H1 (cell line): Measurements from ENCODE around the gene PREX1. TPM values are rescaled to one million over a fixed set of nuclear protein-coding genes. Genes with fewer than 3 reads are reported as not detected.

ENCODE experiments used
- CTCF ChIA-PET: fragments of 300-600 bp; sonication (Branson Sonifier 250); formaldehyde crosslinking; loops from one replicate; lab custom pipeline; 2021; ENCODE audit not compliant: partially characterized antibody; lab: Charles Lee
- POLR2A ChIA-PET: fragments of 300-600 bp; sonication (Branson Sonifier 250); formaldehyde crosslinking; loops from one replicate; lab custom pipeline; 2021; ENCODE audit warnings: inconsistent platforms; ENCODE audit not compliant: partially characterized antibody; lab: Charles Lee
- DNase-seq, 2 experiments: peaks; one replicate each; pipeline versions ENCODE4 v3.0.0 to v3.0.0-alpha.2; 2010 to 2022; ENCODE audit warnings: low spot score in 2 of 2, low read depth in 1 of 2, mixed read lengths in 1 of 2
- FAIRE-seq: peaks from 2 replicates; lab custom pipeline; 2011; peaks lifted over from hg19 to GRCh38; lab: Jason Lieb, UNC
- H2AFZ ChIP-seq: 2 replicates; pipeline ENCODE4 v1.8.1; 2012; ENCODE audit warnings: low read length, inconsistent platforms
- H2AK5ac ChIP-seq: 2 replicates; pipeline ENCODE4 v1.6.1; 2013; ENCODE audit warnings: low read depth, low read length
- H2BK120ac ChIP-seq: replicated peaks from 2 replicates; pipeline ENCODE3; 2013; ENCODE audit warnings: low read depth, low read length, inconsistent platforms
- H2BK12ac ChIP-seq: 2 replicates; pipeline ENCODE4 v1.6.1; 2013; ENCODE audit warnings: low read depth, low read length
- H2BK15ac ChIP-seq: 2 replicates; pipeline ENCODE4 v1.6.1; 2013; ENCODE audit warnings: low read length
- H2BK20ac ChIP-seq: 2 replicates; pipeline ENCODE4 v1.6.1; 2013; ENCODE audit warnings: low read length
- H2BK5ac ChIP-seq: 2 replicates; pipeline ENCODE4 v1.6.1; 2013; ENCODE audit warnings: low read depth, low read length
- H3K14ac ChIP-seq: 2 replicates; pipeline ENCODE4 v1.6.1; 2013; ENCODE audit warnings: inconsistent platforms; ENCODE audit not compliant: insufficient read length
- H3K18ac ChIP-seq: 2 replicates; pipeline ENCODE4 v1.6.1; 2013; ENCODE audit warnings: low read length; ENCODE audit errors: extremely low read depth
- H3K23ac ChIP-seq: 2 replicates; pipeline ENCODE4 v1.6.1; 2013; ENCODE audit warnings: inconsistent platforms; ENCODE audit not compliant: insufficient read length
- H3K23me2 ChIP-seq: 2 replicates; pipeline ENCODE4 v1.6.1; 2013; ENCODE audit warnings: low read depth, low read length
- H3K27ac ChIP-seq: 2 replicates; pipeline ENCODE4 v1.6.1; 2011; ENCODE audit warnings: low read depth, low read length, inconsistent platforms
- H3K27me3 ChIP-seq, 4 experiments: replicated peaks in 1 of 4; 1 replicate in 1 of 4; 2 replicates in 3 of 4; pipeline versions ENCODE4 v1.6.1 to v1.8.1; 2011 to 2013; ENCODE audit warnings: low read length in 3 of 4, mild to moderate bottlenecking in 3 of 4, inconsistent platforms in 2 of 4, mixed read lengths in 2 of 4, moderate library complexity in 1 of 4; ENCODE audit not compliant: control insufficient read depth in 3 of 4, insufficient read depth in 3 of 4; ENCODE audit errors: extremely low read depth in 1 of 4
- H3K36me3 ChIP-seq, 4 experiments: 2 replicates each; pipeline versions ENCODE4 v1.6.1 to v1.8.1; 2011 to 2013; ENCODE audit warnings: mild to moderate bottlenecking in 4 of 4, low read length in 3 of 4, moderate library complexity in 2 of 4, control low read depth in 1 of 4, inconsistent platforms in 1 of 4; ENCODE audit not compliant: insufficient read depth in 4 of 4, control insufficient read depth in 2 of 4
- H3K4ac ChIP-seq: replicated peaks from 2 replicates; pipeline ENCODE3; 2013; ENCODE audit warnings: low read length, low read depth, mixed read lengths, inconsistent platforms; ENCODE audit not compliant: insufficient read length
- H3K4me1 ChIP-seq, 4 experiments: replicated peaks in 1 of 4; 1 replicate in 1 of 4; 2 replicates in 3 of 4; pipeline versions ENCODE4 v1.6.1 to v1.8.1; 2011 to 2013; ENCODE audit warnings: low read length in 3 of 4, inconsistent platforms in 2 of 4, mixed read lengths in 1 of 4; ENCODE audit not compliant: insufficient read depth in 4 of 4, control insufficient read depth in 3 of 4
- H3K4me2 ChIP-seq, 2 experiments: 2 replicates each; pipeline versions ENCODE4 v1.6.1 to v1.8.1; 2011 to 2013; ENCODE audit warnings: low read depth in 2 of 2, low read length in 2 of 2, control low read depth in 1 of 2, inconsistent platforms in 1 of 2, mild to moderate bottlenecking in 1 of 2; ENCODE audit not compliant: insufficient read depth in 1 of 2
- H3K4me3 ChIP-seq, 4 experiments: fragments of 200-600, 300-600 bp in 1 of 4; sonication (generic), shearing (Covaris generic), sonication (Bioruptor Twin) in 1 of 4; 2 replicates each; pipeline versions ENCODE4 v1.5.1 to v1.8.1; 2011 to 2016; ENCODE audit warnings: low read length in 4 of 4, low read depth in 3 of 4, control low read depth in 2 of 4, inconsistent platforms in 2 of 4, mild to moderate bottlenecking in 2 of 4, mixed read lengths in 1 of 4, moderate library complexity in 1 of 4; ENCODE audit not compliant: insufficient read depth in 2 of 4; ENCODE audit errors: extremely low read depth in 1 of 4
- H3K56ac ChIP-seq: replicated peaks from 2 replicates; pipeline ENCODE3; 2013; ENCODE audit warnings: low read depth, mild to moderate bottlenecking, mixed read lengths, low read length, inconsistent platforms; ENCODE audit not compliant: insufficient read length
- H3K79me1 ChIP-seq: 2 replicates; pipeline ENCODE4 v1.6.1; 2013; ENCODE audit warnings: low read depth, low read length, control low read depth
- H3K79me2 ChIP-seq, 2 experiments: 2 replicates each; pipeline versions ENCODE4 v1.6.1 to v1.8.1; 2012 to 2013; ENCODE audit warnings: low read length in 2 of 2, mild to moderate bottlenecking in 2 of 2, inconsistent platforms in 1 of 2; ENCODE audit not compliant: insufficient read depth in 2 of 2, control insufficient read depth in 1 of 2
- H3K9ac ChIP-seq, 4 experiments: replicated peaks in 1 of 4; 1 replicate in 1 of 4; 2 replicates in 3 of 4; pipeline versions ENCODE4 v1.6.1 to v1.8.1; 2011 to 2013; ENCODE audit warnings: low read depth in 3 of 4, low read length in 3 of 4, control low read depth in 2 of 4, mild to moderate bottlenecking in 2 of 4, moderate library complexity in 2 of 4, inconsistent platforms in 1 of 4; ENCODE audit errors: extremely low read depth in 1 of 4
- H3K9me3 ChIP-seq, 2 experiments: 2 replicates each; pipeline versions ENCODE4 v1.6.1 to v1.8.1; 2012 to 2013; ENCODE audit warnings: mild to moderate bottlenecking in 2 of 2, moderate library complexity in 2 of 2, control low read depth in 1 of 2, inconsistent platforms in 1 of 2, low read depth in 1 of 2, low read length in 1 of 2, mixed read lengths in 1 of 2; ENCODE audit not compliant: insufficient read depth in 2 of 2
- H4K20me1 ChIP-seq, 2 experiments: replicated peaks in 1 of 2; 2 replicates each; pipeline versions ENCODE3 to v1.8.1; 2011 to 2013; ENCODE audit warnings: inconsistent platforms in 2 of 2, low read length in 2 of 2, mild to moderate bottlenecking in 1 of 2; ENCODE audit not compliant: insufficient read depth in 2 of 2, control insufficient read depth in 1 of 2
- H4K5ac ChIP-seq: 2 replicates; pipeline ENCODE4 v1.6.1; 2013; ENCODE audit warnings: low read length, low read depth, mixed read lengths, inconsistent platforms; ENCODE audit not compliant: insufficient read length
- H4K8ac ChIP-seq: 2 replicates; pipeline ENCODE4 v1.8.0; 2013; ENCODE audit warnings: mild to moderate bottlenecking, moderate library complexity, low read length, inconsistent platforms; ENCODE audit not compliant: insufficient read depth; ENCODE audit errors: extremely low read depth
- H4K91ac ChIP-seq: replicated peaks from 2 replicates; pipeline ENCODE3; 2013; ENCODE audit warnings: low read length, mixed read lengths, inconsistent platforms; ENCODE audit not compliant: insufficient read length
- ASH2L ChIP-seq: fragments of 200-600, 300-600 bp; sonication (generic); IDR thresholded peaks from one replicate; pipeline ENCODE4 v1.7.1; 2017; ENCODE audit warnings: low read length
- KDM1A ChIP-seq: fragments of 200-600, 300-600 bp; sonication (generic); IDR thresholded peaks from 2 replicates; pipeline ENCODE4 v1.7.1; 2016; ENCODE audit warnings: mild to moderate bottlenecking, low read length, borderline replicate concordance
- KDM4A ChIP-seq: IDR thresholded peaks from one replicate; pipeline ENCODE4 v1.7.1; 2012; ENCODE audit warnings: low read depth, mild to moderate bottlenecking, moderate library complexity, low read length, inconsistent platforms; ENCODE audit not compliant: severe bottlenecking
- MAX ChIP-seq: IDR thresholded peaks from 2 replicates; pipeline ENCODE4 v1.6.1; 2012; ENCODE audit warnings: inconsistent platforms
- PHF8 ChIP-seq: fragments of 200-600 bp; sonication (generic); conservative IDR thresholded peaks from 2 replicates; pipeline ENCODE4 v1.7.1; 2012; ENCODE audit warnings: low read depth, mild to moderate bottlenecking, inconsistent platforms, low read length, moderate library complexity
- SP1 ChIP-seq: IDR thresholded peaks from 2 replicates; pipeline ENCODE4 v1.6.1; 2011; ENCODE audit warnings: low read depth, low read length
- SP2 ChIP-seq: IDR thresholded peaks from 2 replicates; pipeline ENCODE4 v1.6.1; 2012; ENCODE audit warnings: mild to moderate bottlenecking, low read length, inconsistent platforms
- ZNF274 ChIP-seq: IDR thresholded peaks from 2 replicates; pipeline ENCODE4 v1.7.0; 2012; ENCODE audit warnings: low read length, borderline replicate concordance; ENCODE audit errors: extremely low read depth
- WGBS, 2 experiments: shearing (Covaris generic) in 1 of 2; methylation state at CpG; one replicate each; pipeline versions ENCODE4 v1.1.6 to v1.1.7; 2013 to 2015; ENCODE audit warnings: low lambda C conversion rate in 2 of 2, mixed read lengths in 2 of 2, inconsistent platforms in 1 of 2, low coverage in 1 of 2, missing lambda C conversion rate in 1 of 2; ENCODE audit not compliant: insufficient replicate concordance in 2 of 2, insufficient coverage in 1 of 2, insufficient read length in 1 of 2; ENCODE audit errors: extremely low coverage in 1 of 2, missing lambda C conversion rate in 1 of 2; 5-methylcytosine and 5-hydroxymethylcytosine counted together
- polyA plus RNA-seq, 7 experiments: library from polyadenylated mRNA; depleted of rRNA in 3 of 7; stranded (reverse) in 5 of 7; unstranded in 2 of 7; fragments of >200 nt in 5 of 7; fragments of 200-250 nt in 2 of 7; gene quantifications; 1 replicate in 5 of 7; 2 replicates in 1 of 7; 4 replicates in 1 of 7; pipeline versions ENCODE4 v1.2.1 to v1.2.3, GENCODE V29; 2011 to 2013; ENCODE audit warnings: missing spikeins in 2 of 7, mixed read lengths in 2 of 7
- total RNA-seq: library from RNA; stranded (reverse); fragmentation: NEBNext Ultra II Directional; extraction: Animal tissue kit (Norgen Biotek cat#: 25700); gene quantifications from 2 replicates; pipeline ENCODE4 v1.2.1, GENCODE V29; 2021

The PREX1 gene
- total and polyA plus RNA-seq, 2 of the 8 experiments (the other 6 are each of a cell fraction or from before 2014, with no cell fraction given) = 10.7 to 12.8 TPM

- H3K79me2 ChIP-seq = no peaks in the 10 kb centered on the region
- no peak overlapping the region for H3K23ac ChIP-seq
- H3K79me1 ChIP-seq = no peaks in the 10 kb centered on the region
- no peak overlapping the region for H3K9ac ChIP-seq
- no peak overlapping the region for H3K18ac ChIP-seq
- WGBS, 2 experiments = 88% methylated on average over 2 of the region's 2 CpGs; no CpG with 5 or more reads in 1 of the 2 experiments
- no peaks in the 10 kb centered on the region for H3K9me3 ChIP-seq
- H3K27me3 ChIP-seq = no peaks in the 10 kb centered on the region
- no peaks in the 10 kb centered on the region for H3K36me3 ChIP-seq
- H2BK120ac ChIP-seq = no peak overlapping the region
- ChIA-PET CTCF (interaction anchor here (1.0 to 16.7 kb wide), 10 partner anchors 8 to 66 kb away, joined by 3 to 186 read pairs (median 3); no protein-coding TSS in a partner anchor), POLR2A (interaction anchor here (1.0 kb wide), 1 partner anchor 15 kb away, joined by 3 read pairs; no protein-coding TSS in a partner anchor)
- no peaks in the 10 kb centered on the region for H3K23me2 ChIP-seq
- no peak overlapping the region for H3K4me2 ChIP-seq
- no peak overlapping the region for H4K5ac ChIP-seq
- no peaks in the 10 kb centered on the region for H4K20me1 ChIP-seq
- no peak for DNase-seq
- H3K4ac ChIP-seq = no peak overlapping the region
- no peak overlapping the region for H2BK20ac ChIP-seq
- TF ChIP-seq SP2 (no peak), ZNF274 (no peak), KDM1A (no peak), PHF8 (no peak), KDM4A (no peak), ASH2L (no peak), SP1 (no peak), MAX (no peak)
- no peak overlapping the region for H3K14ac ChIP-seq
- H2AFZ ChIP-seq = no peak overlapping the region
- no peak overlapping the region for H2BK15ac ChIP-seq
- no peak overlapping the region for H4K91ac ChIP-seq
- H3K27ac ChIP-seq = no peak overlapping the region
- H3K56ac ChIP-seq = no peak overlapping the region
- H2BK5ac ChIP-seq = no peak overlapping the region
- no peak overlapping the region for H4K8ac ChIP-seq
- no peak overlapping the region for H2BK12ac ChIP-seq
- FAIRE-seq = no peak
- H2AK5ac ChIP-seq = no peak overlapping the region
- no peak overlapping the region for H3K4me3 ChIP-seq
- no peaks in the 10 kb centered on the region for H3K4me1 ChIP-seq
These were observed 121.6 kb downstream of the PREX1 start for GRCh38 chr20:48706116-48706656.
